H1 (cell line): Measurements from ENCODE around the gene RNF166. TPM values are rescaled to one million over a fixed set of nuclear protein-coding genes. Genes with fewer than 3 reads are reported as not detected.

Experiments used
- polyA plus RNA-seq, 7 experiments: library from polyadenylated mRNA; depleted of rRNA in 3 of 7; stranded (reverse) in 5 of 7; unstranded in 2 of 7; fragments of >200 nt in 5 of 7; fragments of 200-250 nt in 2 of 7; gene quantifications; 1 replicate in 5 of 7; 2 replicates in 1 of 7; 4 replicates in 1 of 7; pipeline versions ENCODE4 v1.2.1 to v1.2.3, GENCODE V29; 2011 to 2013; ENCODE audit warnings: missing spikeins in 2 of 7, mixed read lengths in 2 of 7
- total RNA-seq: library from RNA; stranded (reverse); fragmentation: NEBNext Ultra II Directional; extraction: Animal tissue kit (Norgen Biotek cat#: 25700); gene quantifications from 2 replicates; pipeline ENCODE4 v1.2.1, GENCODE V29; 2021
- TF ChIP-seq, protein P1 (sequence below): IDR thresholded peaks from 2 replicates; pipeline ENCODE4 v1.6.1; 2012; ENCODE audit warnings: inconsistent platforms

Gene RNF166
- total and polyA plus RNA-seq, 2 of the 8 experiments (the other 6 are each of a cell fraction or from before 2014, with no cell fraction given): 29.8 to 31.2 TPM

DNA sequence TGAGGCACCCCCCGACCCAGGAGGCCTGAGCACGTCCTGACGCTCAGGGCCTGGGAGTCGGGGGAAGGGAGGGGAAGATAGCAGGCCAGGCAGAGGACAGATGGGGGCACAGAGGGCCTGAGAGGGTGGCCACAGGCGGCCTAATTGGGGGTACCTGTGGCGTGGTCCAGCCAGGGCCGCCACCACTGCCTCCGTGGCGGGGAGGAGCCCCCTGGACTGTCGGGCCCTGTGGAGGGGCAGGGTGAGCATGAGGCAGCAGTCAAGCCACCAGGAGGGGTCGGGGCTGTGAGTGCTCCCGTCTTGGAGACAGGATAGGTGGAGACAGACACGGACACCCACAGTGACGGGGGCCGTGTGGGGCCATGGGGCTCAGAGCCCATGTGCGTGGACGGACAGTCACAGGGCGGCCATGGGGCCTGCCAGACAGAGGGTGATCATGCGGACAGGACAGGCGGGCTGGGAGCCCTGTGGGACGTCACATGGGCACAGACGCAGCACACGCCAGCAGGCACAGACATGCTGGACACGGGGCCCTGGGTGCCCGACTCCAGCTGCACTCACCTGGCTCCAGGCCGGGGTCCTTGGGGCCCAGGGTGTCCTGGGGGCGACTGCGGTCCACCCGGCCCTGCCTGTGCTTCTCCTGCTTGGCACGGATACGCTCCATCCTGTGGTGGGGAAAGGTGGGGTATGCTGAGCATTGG, 18.8 kb upstream of the RNF166 start (continued):
- TF ChIP-seq, protein P1, sequence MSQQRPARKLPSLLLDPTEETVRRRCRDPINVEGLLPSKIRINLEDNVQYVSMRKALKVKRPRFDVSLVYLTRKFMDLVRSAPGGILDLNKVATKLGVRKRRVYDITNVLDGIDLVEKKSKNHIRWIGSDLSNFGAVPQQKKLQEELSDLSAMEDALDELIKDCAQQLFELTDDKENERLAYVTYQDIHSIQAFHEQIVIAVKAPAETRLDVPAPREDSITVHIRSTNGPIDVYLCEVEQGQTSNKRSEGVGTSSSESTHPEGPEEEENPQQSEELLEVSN: no peak
